ENCODE results near the gene SMOC2.

The SMOC2 gene

DNA sequence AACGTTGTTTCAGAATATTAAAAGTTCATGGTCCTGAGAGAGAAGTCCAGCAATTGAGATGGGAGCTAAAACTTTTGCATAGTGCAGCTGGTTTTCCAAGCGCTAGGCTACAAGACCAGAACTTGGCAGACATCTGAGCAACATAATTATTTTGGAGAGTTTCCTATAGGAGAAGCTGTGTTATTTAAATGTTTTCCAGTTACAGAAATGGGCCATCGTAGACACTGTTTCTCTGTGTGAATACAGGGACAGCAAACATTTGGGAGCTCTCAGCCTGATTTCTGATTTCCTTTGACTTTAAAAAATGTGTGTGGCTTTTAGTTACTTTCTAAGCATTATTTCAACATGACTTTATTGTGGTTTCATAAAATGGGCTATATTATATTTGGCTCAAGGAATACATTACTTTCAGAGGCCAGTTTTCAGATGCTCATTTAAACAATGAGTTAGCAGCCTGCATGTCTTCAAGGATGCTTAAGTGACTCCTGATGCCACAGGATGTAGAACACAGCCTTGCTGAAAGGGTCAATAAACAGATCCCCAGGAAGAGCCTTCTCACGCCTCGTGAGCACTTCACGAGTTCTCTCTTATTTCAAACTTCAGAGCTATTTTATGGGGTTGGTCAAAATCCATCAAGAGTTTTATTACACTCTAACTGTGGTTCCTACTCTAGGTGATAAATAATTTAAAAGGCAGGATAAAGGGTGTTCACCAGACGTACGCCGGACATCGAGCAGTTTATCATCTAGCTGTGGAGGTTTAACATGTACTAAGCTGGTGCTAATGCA, 193.8 kb downstream of the SMOC2 start:
- no peaks in the 10 kb centered on the region for H3K79me2 ChIP-seq (ENCODE audit: control insufficient read depth, insufficient read depth, low read length)
- no peak overlapping the region for H3K18ac ChIP-seq (ENCODE audit: low read length)
- peaks cover 2% of the 10 kb centered on the region for H3K4me1 ChIP-seq (ENCODE audit: control insufficient read depth, low read depth, low read length)
- WGBS (ENCODE audit: extremely low coverage, insufficient coverage, low lambda C conversion rate): no CpG with 5 or more reads among the region's 10 CpGs
- no peak overlapping the region for H3K27ac ChIP-seq (ENCODE audit: low read depth, low read length)
- H4K5ac ChIP-seq (ENCODE audit: low read length): no peak overlapping the region
- no peak overlapping the region for H3K4me2 ChIP-seq (ENCODE audit: low read length)
- H3K36me3 ChIP-seq (ENCODE audit: control insufficient read depth, insufficient read depth, low read length): no peaks in the 10 kb centered on the region
- H3K9ac ChIP-seq (ENCODE audit: low read length): no peak overlapping the region
- H3K56ac ChIP-seq (ENCODE audit: low read length): no peak overlapping the region
- DNase-seq: no peak
- no peak overlapping the region for H2BK5ac ChIP-seq (ENCODE audit: low read length)
- H3K4me3 ChIP-seq (ENCODE audit: low read length): no peak overlapping the region
- H2BK120ac ChIP-seq (ENCODE audit: low read depth, low read length): peak overlapping the region; percentile 54
- H3K4ac ChIP-seq (ENCODE audit: low read depth, low read length): no peak overlapping the region
- H3K79me1 ChIP-seq (ENCODE audit: low read length): no peaks in the 10 kb centered on the region
- no peak overlapping the region for H3K23ac ChIP-seq (ENCODE audit: low read length)
- no peak overlapping the region for H2BK15ac ChIP-seq (replicated peaks; ENCODE audit: low read depth)
- no peak overlapping the region for H2AK5ac ChIP-seq (ENCODE audit: low read length)
- no peak overlapping the region for H4K8ac ChIP-seq (ENCODE audit: low read depth, low read length)
- H3K27me3 ChIP-seq (ENCODE audit: insufficient read depth, low read length, poor library complexity): no peaks in the 10 kb centered on the region

DNA sequence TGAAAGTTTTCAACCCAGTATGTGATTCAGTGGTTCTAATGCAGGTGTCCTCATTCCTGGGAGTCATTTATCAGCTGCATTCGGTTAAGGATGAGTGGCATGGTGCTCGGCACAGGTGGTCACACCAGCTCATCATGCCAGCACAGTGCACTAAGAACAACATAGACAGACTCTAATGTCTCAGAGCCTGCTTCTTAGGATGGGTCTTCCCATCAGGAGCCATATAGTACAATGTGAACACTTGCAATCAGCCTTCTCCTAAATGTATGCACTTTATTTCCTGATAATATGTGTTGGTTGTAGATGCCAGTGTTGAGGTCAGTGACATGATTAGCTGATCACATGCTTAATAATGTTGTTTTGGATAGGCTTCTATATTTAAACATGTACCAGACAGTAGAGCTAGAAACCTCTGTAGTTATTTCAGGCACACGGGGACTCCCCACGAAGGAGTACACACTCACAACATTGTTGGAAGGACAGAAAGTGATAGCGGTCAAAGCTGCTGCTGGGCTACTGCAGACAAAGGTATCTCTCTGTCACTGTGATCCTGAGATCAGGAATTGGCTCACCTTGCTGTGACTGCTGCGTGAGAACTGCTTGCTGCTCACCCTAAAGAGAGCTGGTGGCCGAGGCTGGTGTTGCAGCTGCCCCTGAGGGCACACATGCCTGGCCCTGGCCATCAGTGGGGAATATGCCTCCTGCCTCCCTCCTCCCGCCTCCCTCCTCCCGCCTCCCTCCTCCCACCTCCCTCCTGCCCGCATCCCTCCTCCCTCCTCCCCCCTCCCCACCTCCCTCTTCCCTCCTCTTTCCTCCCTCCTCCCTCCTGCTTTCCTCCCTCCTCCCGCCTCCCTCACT, 195.4 kb downstream of the SMOC2 start:
- H2BK120ac ChIP-seq (ENCODE audit: low read depth, low read length): no peak overlapping the region
- H3K18ac ChIP-seq (ENCODE audit: low read length): no peak overlapping the region
- no peak overlapping the region for H3K4me3 ChIP-seq (ENCODE audit: low read length)
- no peaks in the 10 kb centered on the region for H3K79me2 ChIP-seq (ENCODE audit: control insufficient read depth, insufficient read depth, low read length)
- H3K9ac ChIP-seq (ENCODE audit: low read length): no peak overlapping the region
- H3K27ac ChIP-seq (ENCODE audit: low read depth, low read length): no peak overlapping the region
- H3K4me2 ChIP-seq (ENCODE audit: low read length): no peak overlapping the region
- H3K23ac ChIP-seq (ENCODE audit: low read length): no peak overlapping the region
- H3K4me1 ChIP-seq (ENCODE audit: control insufficient read depth, low read depth, low read length): peaks cover 2% of the 10 kb centered on the region
- H2BK15ac ChIP-seq (replicated peaks; ENCODE audit: low read depth): no peak overlapping the region
- no peak overlapping the region for H4K5ac ChIP-seq (ENCODE audit: low read length)
- H3K79me1 ChIP-seq (ENCODE audit: low read length): no peaks in the 10 kb centered on the region
- H3K4ac ChIP-seq (ENCODE audit: low read depth, low read length): no peak overlapping the region
- DNase-seq: peak; percentile 79
- no peaks in the 10 kb centered on the region for H3K27me3 ChIP-seq (ENCODE audit: insufficient read depth, low read length, poor library complexity)
- no peaks in the 10 kb centered on the region for H3K36me3 ChIP-seq (ENCODE audit: control insufficient read depth, insufficient read depth, low read length)
- H2BK5ac ChIP-seq (ENCODE audit: low read length): no peak overlapping the region
- no peak overlapping the region for H2AK5ac ChIP-seq (ENCODE audit: low read length)
- H3K56ac ChIP-seq (ENCODE audit: low read length): peak overlapping the region; percentile 10
- WGBS (ENCODE audit: extremely low coverage, insufficient coverage, low lambda C conversion rate): no CpG with 5 or more reads among the region's 11 CpGs
- no peak overlapping the region for H4K8ac ChIP-seq (ENCODE audit: low read depth, low read length)

GRCh38 chr6:168637834-168638233, 196.8 kb downstream of the SMOC2 start:
- H3K79me2 ChIP-seq (ENCODE audit: control insufficient read depth, insufficient read depth, low read length): no peaks in the 10 kb centered on the region
- no CpG with 5 or more reads among the region's 10 CpGs for WGBS (ENCODE audit: extremely low coverage, insufficient coverage, low lambda C conversion rate)
- H3K56ac ChIP-seq (ENCODE audit: low read length): no peak overlapping the region
- no peak overlapping the region for H4K5ac ChIP-seq (ENCODE audit: low read length)
- peak overlapping the region; percentile 43 for H3K18ac ChIP-seq (ENCODE audit: low read length)
- H3K4me1 ChIP-seq (ENCODE audit: control insufficient read depth, low read depth, low read length): peaks cover 2% of the 10 kb centered on the region
- H2BK15ac ChIP-seq (replicated peaks; ENCODE audit: low read depth): no peak overlapping the region
- no peaks in the 10 kb centered on the region for H3K27me3 ChIP-seq (ENCODE audit: insufficient read depth, low read length, poor library complexity)
- H3K4ac ChIP-seq (ENCODE audit: low read depth, low read length): no peak overlapping the region
- no peak overlapping the region for H3K4me2 ChIP-seq (ENCODE audit: low read length)
- no peaks in the 10 kb centered on the region for H3K36me3 ChIP-seq (ENCODE audit: control insufficient read depth, insufficient read depth, low read length)
- no peak overlapping the region for H3K9ac ChIP-seq (ENCODE audit: low read length)
- H4K8ac ChIP-seq (ENCODE audit: low read depth, low read length): no peak overlapping the region
- H3K27ac ChIP-seq (ENCODE audit: low read depth, low read length): no peak overlapping the region
- no peak overlapping the region for H2BK120ac ChIP-seq (ENCODE audit: low read depth, low read length)
- no peak overlapping the region for H3K4me3 ChIP-seq (ENCODE audit: low read length)
- H3K79me1 ChIP-seq (ENCODE audit: low read length): no peaks in the 10 kb centered on the region
- no peak overlapping the region for H2BK5ac ChIP-seq (ENCODE audit: low read length)
- no peak overlapping the region for H3K23ac ChIP-seq (ENCODE audit: low read length)
- H2AK5ac ChIP-seq (ENCODE audit: low read length): no peak overlapping the region
- DNase-seq: no peak

- no CpG with 5 or more reads among the region's 22 CpGs for WGBS (ENCODE audit: extremely low coverage, insufficient coverage, low lambda C conversion rate)
These were observed 197.7 kb downstream of the SMOC2 start for GRCh38 chr6:168638468-168639271.

DNA sequence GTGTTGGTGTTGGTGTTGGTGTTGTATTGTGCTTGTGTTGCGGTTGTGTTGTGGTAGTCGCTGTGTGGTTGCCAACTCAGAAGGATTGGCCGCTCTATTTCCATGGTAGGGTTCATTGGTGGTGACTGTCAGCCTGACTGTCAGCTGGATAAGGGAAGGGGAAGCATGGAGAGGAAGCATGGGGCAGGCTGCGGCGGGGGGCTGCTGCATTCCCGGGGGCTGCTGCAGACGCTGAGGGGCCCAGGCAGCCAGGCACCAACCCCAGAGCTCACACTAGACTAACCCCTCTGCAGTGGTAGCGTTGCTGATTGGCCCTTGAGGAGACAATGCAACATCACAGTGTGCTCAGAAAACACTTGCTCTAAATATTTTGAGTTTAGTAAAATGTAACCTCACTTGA, 199.2 kb downstream of the SMOC2 start:
- Histone ChIP-seq H3K4me3 (ENCODE audit: low read length) (no peak overlapping the region), H3K18ac (ENCODE audit: low read length) (no peak overlapping the region), H2BK15ac (replicated peaks; ENCODE audit: low read depth) (no peak overlapping the region), H3K23ac (ENCODE audit: low read length) (no peak overlapping the region), H3K4me2 (ENCODE audit: low read length) (no peak overlapping the region), H3K36me3 (ENCODE audit: control insufficient read depth, insufficient read depth, low read length) (no peaks in the 10 kb centered on the region), H3K9ac (ENCODE audit: low read length) (no peak overlapping the region), H3K4me1 (ENCODE audit: control insufficient read depth, low read depth, low read length) (peaks cover 2% of the 10 kb centered on the region), H3K79me2 (ENCODE audit: control insufficient read depth, insufficient read depth, low read length) (no peaks in the 10 kb centered on the region), H3K79me1 (ENCODE audit: low read length) (no peaks in the 10 kb centered on the region), H2BK120ac (ENCODE audit: low read depth, low read length) (no peak overlapping the region), H3K4ac (ENCODE audit: low read depth, low read length) (no peak overlapping the region), H2AK5ac (ENCODE audit: low read length) (peak overlapping the region; percentile 11), H3K27ac (ENCODE audit: low read depth, low read length) (no peak overlapping the region), H4K5ac (ENCODE audit: low read length) (no peak overlapping the region), H2BK5ac (ENCODE audit: low read length) (no peak overlapping the region), H4K8ac (ENCODE audit: low read depth, low read length) (no peak overlapping the region), H3K27me3 (ENCODE audit: insufficient read depth, low read length, poor library complexity) (no peaks in the 10 kb centered on the region), H3K56ac (ENCODE audit: low read length) (no peak overlapping the region)
- DNase-seq: no peak
- no CpG with 5 or more reads among the region's 8 CpGs for WGBS (ENCODE audit: extremely low coverage, insufficient coverage, low lambda C conversion rate)

More at GRCh38 chr6:168638468-168639271, 197.7 kb downstream of the SMOC2 start:
- Histone ChIP-seq H3K9ac (ENCODE audit: low read length) (no peak overlapping the region), H3K4me3 (ENCODE audit: low read length) (no peak overlapping the region), H3K27me3 (ENCODE audit: insufficient read depth, low read length, poor library complexity) (no peaks in the 10 kb centered on the region), H2AK5ac (ENCODE audit: low read length) (no peak overlapping the region), H3K79me1 (ENCODE audit: low read length) (no peaks in the 10 kb centered on the region), H2BK120ac (ENCODE audit: low read depth, low read length) (no peak overlapping the region), H4K5ac (ENCODE audit: low read length) (no peak overlapping the region), H3K4me2 (ENCODE audit: low read length) (no peak overlapping the region), H3K18ac (ENCODE audit: low read length) (peak overlapping the region; percentile 18), H2BK5ac (ENCODE audit: low read length) (no peak overlapping the region), H3K79me2 (ENCODE audit: control insufficient read depth, insufficient read depth, low read length) (no peaks in the 10 kb centered on the region), H3K27ac (ENCODE audit: low read depth, low read length) (no peak overlapping the region), H3K23ac (ENCODE audit: low read length) (no peak overlapping the region), H3K4ac (ENCODE audit: low read depth, low read length) (peak overlapping the region; percentile 62), H3K4me1 (ENCODE audit: control insufficient read depth, low read depth, low read length) (peaks cover 2% of the 10 kb centered on the region), H3K36me3 (ENCODE audit: control insufficient read depth, insufficient read depth, low read length) (no peaks in the 10 kb centered on the region), H2BK15ac (replicated peaks; ENCODE audit: low read depth) (no peak overlapping the region), H3K56ac (ENCODE audit: low read length) (no peak overlapping the region), H4K8ac (ENCODE audit: low read depth, low read length) (no peak overlapping the region)
- no peak for DNase-seq

All from mesendoderm (in vitro differentiated cells).